HG03378 (cell line): ENCODE data around the gene TMEM88.
"Not testable (repeated sequence)": the region's sequence is repeated elsewhere in the genome, so short reads cannot be mapped to it uniquely, and the experiment has no call there.

Experiments used
- ATAC-seq: cut with Tn5 transposase; IDR thresholded peaks from one replicate; pipeline ENCODE4 v1.9.1; 2021; ENCODE audit warnings: mild to moderate bottlenecking, moderate library complexity; ENCODE audit not compliant: unreplicated experiment

Gene TMEM88, protein sequence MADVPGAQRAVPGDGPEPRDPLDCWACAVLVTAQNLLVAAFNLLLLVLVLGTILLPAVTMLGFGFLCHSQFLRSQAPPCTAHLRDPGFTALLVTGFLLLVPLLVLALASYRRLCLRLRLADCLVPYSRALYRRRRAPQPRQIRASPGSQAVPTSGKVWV

DNA sequence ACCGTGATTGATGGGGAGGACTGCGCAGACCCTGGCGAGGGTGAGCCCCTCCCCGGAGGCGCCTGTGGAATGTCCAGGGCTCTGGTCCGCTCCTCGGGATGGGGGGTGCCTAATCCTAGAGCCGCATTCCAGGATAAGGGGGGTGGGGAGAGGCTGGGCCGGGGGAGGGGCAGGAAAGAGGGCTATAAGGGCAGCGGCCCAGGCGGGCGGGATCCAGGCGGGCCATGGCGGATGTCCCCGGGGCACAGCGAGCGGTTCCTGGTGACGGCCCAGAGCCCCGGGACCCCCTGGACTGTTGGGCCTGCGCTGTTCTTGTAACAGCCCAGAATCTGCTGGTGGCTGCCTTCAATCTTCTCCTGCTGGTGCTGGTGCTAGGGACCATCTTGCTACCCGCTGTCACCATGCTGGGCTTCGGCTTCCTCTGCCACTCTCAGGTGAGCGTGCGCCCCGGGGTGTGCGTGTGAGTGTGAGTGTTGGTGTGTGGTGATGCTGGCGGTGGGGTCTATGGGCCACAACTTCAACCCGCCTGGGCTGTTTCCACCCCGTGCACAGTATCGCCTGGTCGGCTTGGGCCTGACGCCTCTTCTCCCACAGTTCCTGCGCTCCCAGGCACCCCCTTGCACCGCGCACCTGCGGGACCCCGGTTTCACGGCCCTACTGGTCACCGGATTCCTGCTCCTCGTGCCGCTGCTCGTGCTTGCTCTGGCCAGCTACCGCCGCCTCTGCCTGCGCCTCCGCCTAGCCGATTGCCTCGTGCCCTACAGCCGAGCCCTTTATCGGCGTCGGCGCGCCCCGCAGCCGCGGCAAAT lies at the start of gene TMEM88:
TSS of gene TMEM88 (plus strand) at position 216 of the 809 bp plus-strand sequence. CDS start at position 225, 9 bp downstream.
- ATAC-seq, result no peak

GRCh38 chr17:7806587-7806986 lies 48.3 kb upstream of the TMEM88 start:
- no peak for ATAC-seq

DNA sequence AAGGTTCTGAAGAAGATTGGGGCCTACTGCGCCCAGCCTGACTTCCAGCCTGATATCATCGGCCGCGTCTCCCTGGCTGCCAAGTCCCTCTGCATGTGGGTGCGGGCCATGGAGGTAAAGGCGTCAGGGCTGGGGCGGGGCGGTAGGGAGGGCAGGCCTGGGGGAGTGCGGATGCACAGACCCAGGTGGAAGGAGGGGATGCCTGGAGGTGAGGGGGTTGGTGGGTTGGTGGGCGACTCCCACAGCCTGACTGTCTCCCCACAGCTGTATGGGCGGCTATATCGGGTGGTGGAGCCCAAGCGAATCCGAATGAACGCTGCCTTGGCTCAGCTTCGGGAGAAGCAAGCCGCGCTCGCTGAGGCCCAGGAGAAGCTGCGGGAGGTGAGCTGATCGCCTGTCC lies 47.7 kb upstream of the TMEM88 start:
- no peak for ATAC-seq

- no peak for ATAC-seq
Measured at GRCh38 chr17:7809086-7809790, 45.6 kb upstream of the TMEM88 start.

- not testable (repeated sequence) for ATAC-seq
Measured at GRCh38 chr17:7809791-7810343, 45.0 kb upstream of the TMEM88 start.

DNA sequence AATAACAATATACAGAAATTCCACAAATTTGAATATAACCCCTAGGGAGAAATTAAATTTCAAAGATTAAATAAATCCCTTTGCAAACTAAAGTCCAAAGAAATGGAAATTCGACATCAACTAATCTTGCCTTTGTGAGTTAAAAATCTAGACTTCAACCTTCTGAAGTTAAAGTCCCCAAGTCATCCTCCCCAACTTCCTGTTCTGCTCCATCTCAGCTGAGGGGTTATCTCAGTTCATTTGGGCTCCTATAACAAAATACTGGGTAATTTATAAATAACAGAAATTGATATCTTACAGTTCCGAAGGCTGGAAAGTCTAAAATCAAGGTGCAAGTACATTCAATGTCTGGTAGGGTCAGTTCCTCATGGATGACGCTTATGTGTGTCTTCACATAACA lies 43.6 kb upstream of the TMEM88 start:
- no peak for ATAC-seq

- ATAC-seq, result no peak
Measured at GRCh38 chr17:7814969-7815368, 39.9 kb upstream of the TMEM88 start.

DNA sequence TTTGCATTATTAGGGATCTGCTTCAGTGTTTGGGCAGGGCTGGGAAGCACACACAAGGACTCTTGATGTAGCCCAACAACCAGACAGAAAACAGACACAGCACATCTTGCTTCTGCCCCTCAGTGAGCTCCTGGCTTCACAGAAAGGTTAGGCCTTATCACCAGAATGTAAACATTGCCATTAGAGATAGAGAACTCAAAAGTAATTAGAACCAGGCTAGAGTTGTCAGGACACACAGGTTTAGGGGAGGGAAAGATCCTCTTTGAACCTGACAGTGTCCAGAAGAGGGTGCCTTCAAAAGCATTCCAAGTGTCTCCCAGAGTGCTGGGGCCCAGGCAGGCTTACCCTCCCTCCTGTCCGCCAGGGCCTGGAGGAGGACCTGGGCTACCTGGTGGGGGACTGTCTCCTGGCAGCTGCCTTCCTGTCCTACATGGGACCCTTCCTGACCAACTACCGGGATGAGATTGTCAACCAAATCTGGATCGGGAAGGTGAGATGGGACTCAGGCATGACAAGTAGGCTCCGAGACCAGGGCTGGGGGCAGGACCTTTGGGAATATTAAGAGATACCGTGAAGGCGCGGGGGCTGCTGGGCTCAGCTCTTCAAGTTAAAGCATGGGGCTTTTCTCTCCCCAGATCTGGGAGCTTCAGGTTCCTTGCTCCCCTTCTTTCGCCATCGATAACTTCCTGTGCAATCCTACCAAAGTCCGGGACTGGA lies 37.8 kb upstream of the TMEM88 start:
- no peak for ATAC-seq

GRCh38 chr17:7817643-7817964 lies 37.3 kb upstream of the TMEM88 start:
- ATAC-seq, result no peak

- no peak for ATAC-seq
Measured at GRCh38 chr17:7818026-7818425, 36.8 kb upstream of the TMEM88 start.

GRCh38 chr17:7818746-7819645 lies 35.9 kb upstream of the TMEM88 start:
- no peak for ATAC-seq

DNA sequence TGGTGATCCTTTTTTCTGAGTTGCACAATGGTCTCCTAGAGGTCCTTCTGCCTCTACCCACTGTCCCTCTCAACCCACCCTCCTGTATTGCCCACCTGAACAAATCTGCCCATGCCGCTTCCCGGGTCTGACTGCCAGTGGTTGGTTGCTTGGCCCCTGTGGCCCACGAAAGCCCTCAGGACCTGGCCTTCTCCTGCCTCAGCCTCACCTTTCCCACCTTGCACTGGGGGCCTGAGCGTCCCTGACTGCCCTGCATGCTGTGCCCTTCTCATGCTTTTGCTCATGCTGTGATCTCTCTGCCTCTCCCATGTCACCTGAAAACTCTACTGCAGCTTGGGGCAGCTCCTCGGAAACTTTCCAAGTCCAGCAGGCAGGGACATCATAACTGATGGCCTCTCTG lies 34.6 kb upstream of the TMEM88 start:
- no peak for ATAC-seq

- no peak for ATAC-seq
Measured at GRCh38 chr17:7822126-7822525, 32.7 kb upstream of the TMEM88 start.

DNA sequence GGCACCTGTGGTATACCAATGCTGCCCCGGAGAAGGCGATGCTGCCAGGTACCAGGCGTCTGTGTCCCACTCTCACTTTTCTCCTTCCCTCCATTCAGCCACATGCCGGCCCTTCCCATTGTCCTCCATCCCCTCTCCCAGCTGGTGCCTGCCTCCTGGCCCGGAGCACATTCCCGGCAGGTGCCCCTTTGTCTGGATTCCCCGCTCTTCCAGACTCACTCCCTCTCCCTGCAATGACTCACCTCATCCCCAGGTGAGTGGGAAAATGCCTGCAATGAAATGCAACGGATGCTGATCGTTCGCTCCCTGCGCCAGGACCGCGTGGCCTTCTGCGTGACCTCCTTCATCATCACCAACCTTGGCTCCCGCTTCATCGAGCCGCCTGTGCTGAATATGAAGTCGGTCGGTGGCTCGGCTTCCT lies 31.3 kb upstream of the TMEM88 start:
- no peak for ATAC-seq

DNA sequence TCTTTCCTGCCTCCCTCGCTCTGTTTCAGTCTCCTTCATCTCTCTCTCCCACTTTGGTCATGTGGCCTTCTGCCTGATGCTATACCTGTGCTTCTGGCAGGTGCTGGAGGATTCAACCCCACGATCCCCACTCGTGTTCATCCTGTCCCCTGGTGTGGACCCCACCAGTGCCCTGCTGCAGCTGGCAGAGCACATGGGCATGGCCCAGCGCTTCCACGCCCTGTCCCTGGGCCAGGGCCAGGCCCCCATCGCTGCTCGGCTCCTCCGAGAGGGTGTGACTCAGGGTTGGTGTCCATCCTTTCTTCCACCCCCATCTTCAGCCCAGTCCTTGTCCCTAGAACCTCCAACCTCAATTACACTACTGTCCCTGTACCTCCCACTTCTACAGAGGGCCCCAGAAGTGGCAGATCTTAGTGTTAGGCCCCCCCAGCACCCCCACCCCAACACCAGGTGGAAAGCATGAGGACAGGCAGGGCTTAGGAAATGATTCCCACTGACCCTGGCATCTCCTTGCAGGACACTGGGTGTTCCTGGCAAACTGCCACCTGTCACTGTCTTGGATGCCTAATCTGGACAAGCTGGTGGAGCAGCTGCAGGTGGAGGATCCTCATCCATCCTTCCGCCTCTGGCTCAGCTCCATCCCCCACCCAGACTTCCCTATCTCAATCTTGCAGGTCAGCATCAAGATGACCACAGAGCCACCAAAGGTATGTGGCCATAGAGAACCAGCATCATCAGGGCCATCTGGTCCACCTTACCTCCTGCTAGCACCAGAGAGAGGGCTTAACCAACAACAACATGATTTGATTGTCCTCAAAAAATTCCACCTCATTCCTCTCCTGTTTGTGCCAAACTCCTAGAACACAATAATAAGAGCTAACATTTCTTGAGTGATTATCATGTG lies 30.6 kb upstream of the TMEM88 start:
- no peak for ATAC-seq

DNA sequence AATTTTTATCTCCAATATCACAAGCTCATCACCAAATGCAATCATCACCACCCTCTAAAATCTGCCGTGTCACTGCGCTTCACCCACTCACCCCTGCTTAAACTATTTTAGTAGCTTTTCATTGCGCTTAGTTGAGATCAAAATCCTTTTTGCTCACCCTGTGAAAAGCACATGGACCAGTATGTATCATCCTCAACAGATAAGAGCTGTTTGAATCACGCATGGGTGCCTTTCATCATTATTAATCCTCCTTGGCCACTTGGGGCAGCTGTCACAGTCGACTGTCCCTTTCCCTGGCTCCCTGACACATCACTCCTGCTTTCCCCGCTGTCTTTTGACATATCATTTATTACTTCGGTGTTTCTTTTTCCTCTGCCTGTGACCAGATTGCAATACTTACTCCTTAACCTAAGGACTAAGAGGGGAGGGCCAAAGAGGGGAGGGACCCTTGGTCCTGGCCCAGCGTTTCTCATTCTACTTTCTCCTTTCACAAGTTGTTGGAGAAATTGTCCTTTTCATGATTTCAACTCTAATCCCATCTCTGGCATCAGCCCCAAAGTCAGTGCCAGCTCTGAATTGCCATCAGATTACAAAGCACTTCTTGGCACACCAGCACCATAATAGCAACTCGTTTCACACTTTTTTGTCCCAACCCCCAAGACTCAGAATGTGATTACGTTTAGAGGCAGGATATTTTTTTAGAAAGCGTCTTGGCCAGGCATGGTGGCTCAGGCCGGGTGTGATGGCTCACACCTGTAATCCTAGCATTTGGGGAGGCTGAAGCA lies 29.5 kb upstream of the TMEM88 start:
- ATAC-seq, result no peak

DNA sequence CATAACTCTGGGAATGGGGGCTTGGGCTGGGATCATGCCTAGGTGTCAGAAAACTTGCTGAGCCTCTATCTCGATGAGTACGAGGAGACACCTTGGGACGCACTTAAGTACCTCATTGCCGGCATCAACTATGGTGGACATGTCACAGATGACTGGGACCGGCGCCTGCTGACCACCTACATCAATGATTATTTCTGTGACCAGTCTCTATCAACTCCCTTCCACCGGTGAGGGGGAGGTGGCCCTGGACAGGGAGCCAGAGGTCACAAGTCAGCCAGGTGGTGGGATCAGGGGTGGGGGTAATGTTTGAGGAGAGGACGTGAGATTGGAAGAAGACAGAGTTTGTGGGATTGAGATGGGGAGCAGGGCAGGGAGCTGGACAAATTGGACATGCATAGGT lies 24.2 kb upstream of the TMEM88 start:
- no peak for ATAC-seq

DNA sequence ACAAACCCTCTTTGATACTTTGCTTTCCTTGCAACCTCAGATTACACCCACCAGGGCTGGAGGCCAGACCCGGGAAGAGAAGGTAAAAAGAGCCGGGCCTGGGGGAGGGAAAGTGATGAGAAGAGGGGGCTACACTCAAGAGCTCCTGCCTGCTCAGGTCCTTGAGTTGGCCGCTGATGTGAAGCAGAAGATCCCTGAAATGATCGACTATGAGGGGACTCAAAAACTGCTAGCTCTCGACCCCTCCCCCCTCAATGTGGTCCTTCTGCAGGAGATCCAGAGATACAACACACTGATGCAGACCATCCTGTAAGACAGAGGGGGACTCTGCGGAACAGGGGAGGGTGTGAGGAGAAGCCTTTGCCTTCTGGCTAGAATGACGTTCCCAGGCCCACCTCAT lies 23.6 kb upstream of the TMEM88 start:
- no peak for ATAC-seq
